ENCODE results near the gene MACC1. TPM values are rescaled to one million over a fixed set of nuclear protein-coding genes. Genes with fewer than 3 reads are reported as not detected.

Gene MACC1
- total RNA-seq, result not detected in 2 replicates

GRCh38 chr7:20217193-20217948, at the start of gene MACC1:
MACC1 (minus strand) TSS chr7:20217384; CDS start chr7:20161862, 55,522 bp downstream.

Other genes with a start within 250 kb of the MACC1 start
- gene ITGB8, start 113.5 kb upstream of the MACC1 start, total RNA-seq, result 2.4 and 2.8 TPM in 2 replicates

Measured in cardiac ventricle fibroblast (primary cell).